ENCODE measurements around the gene LHFPL4. TPM values are rescaled to one million over a fixed set of nuclear protein-coding genes. Genes with fewer than 3 reads are reported as not detected.

The LHFPL4 gene
- total RNA-seq, 1 donor from 2014 or later: not detected

DNA sequence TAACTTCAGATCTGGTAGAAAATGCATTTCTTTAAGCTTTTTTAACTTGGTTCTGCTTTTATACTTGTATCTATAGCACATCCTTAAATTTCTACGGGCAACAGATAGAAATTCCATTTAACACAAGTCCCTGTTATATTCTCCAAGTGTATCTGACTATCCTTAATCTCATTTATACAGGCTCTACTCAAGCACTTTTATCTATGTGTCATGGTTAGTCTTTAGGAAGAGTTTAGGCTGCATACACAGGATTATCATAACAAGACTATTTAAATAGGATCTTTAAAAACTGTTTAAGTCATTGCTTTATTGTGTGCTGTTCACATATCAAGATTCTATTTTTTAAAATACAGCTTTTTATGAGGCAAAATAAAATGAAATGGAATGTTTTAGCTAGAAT is 103.5 kb downstream of the LHFPL4 start:
- intact Hi-C loops (cut with micrococcal nuclease): no loop called here
- peaks cover 74% of the 10 kb centered on the region for H3K36me3 Mint-ChIP-seq (ENCODE audit: low read depth)
- no peak for DNase-seq (ENCODE audit: low spot score)
- no peak overlapping the region for H3K27ac Mint-ChIP-seq
- no peak overlapping the region for H3K4me3 Mint-ChIP-seq (ENCODE audit: low read depth)
- H3K4me1 Mint-ChIP-seq (ENCODE audit: low read depth): peaks cover 33% of the 10 kb centered on the region
- H3K27me3 Mint-ChIP-seq (ENCODE audit: low read depth): no peaks in the 10 kb centered on the region
- no peaks in the 10 kb centered on the region for H3K9me3 Mint-ChIP-seq

DNA sequence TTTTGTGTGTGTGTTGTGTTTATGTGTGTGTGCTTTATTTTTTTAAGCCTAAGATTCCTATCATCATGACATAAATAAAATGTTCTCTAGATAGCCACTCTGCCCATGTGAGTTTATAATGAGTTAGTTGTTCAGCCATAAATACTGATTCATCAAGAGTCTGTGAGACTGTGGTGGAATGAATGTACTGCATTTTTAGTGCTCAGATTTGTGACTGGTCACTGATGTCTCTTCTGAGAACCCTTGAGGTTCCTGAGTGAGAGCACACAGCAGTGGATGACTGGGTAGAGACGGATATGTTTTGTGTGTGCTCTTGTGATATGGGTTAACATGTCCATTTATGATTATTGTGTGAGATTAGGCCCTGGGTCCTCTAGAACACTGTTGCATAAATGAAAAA is 105.0 kb downstream of the LHFPL4 start:
- peaks cover 37% of the 10 kb centered on the region for H3K4me1 Mint-ChIP-seq (ENCODE audit: low read depth)
- H3K9me3 Mint-ChIP-seq: no peaks in the 10 kb centered on the region
- no peak overlapping the region for H3K4me3 Mint-ChIP-seq (ENCODE audit: low read depth)
- intact Hi-C loops (cut with micrococcal nuclease): no loop called here
- peaks cover 79% of the 10 kb centered on the region for H3K36me3 Mint-ChIP-seq (ENCODE audit: low read depth)
- H3K27me3 Mint-ChIP-seq (ENCODE audit: low read depth): no peaks in the 10 kb centered on the region
- no peak for DNase-seq (ENCODE audit: low spot score)
- no peak overlapping the region for H3K27ac Mint-ChIP-seq

Other genes with a start within 250 kb of the LHFPL4 start
- gene THUMPD3, start 190.8 kb downstream of the LHFPL4 start, total RNA-seq: 56.5 and 57.7 TPM in 2 replicates
- gene SETD5, start 156.2 kb downstream of the LHFPL4 start, total RNA-seq: 146 and 148 TPM in 2 replicates
- 39.2 and 41.7 TPM in 2 replicates for gene MTMR14, start 95.7 kb upstream of the LHFPL4 start, total RNA-seq
- gene CPNE9, start 150.0 kb upstream of the LHFPL4 start, total RNA-seq: 0.50 TPM in 1 of 2 replicates, not detected in the other
- gene BRPF1, start 177.9 kb upstream of the LHFPL4 start, total RNA-seq: 34.2 and 35.8 TPM in 2 replicates
- 33.0 and 38.4 TPM in 2 replicates for gene OGG1, start 196.1 kb upstream of the LHFPL4 start, total RNA-seq
- gene CAMK1, start 216.1 kb upstream of the LHFPL4 start, total RNA-seq: 113 and 116 TPM in 2 replicates
- 86.6 and 89.2 TPM in 2 replicates for gene TADA3, start 238.7 kb upstream of the LHFPL4 start, total RNA-seq
- gene ARPC4, start 239.3 kb upstream of the LHFPL4 start, total RNA-seq: 253 and 268 TPM in 2 replicates

Data from activated T-helper 2 cell treated with anti-CD3 and anti-CD28 coated beads, Interferon-gamma antibody, Interleukin-2, Interleukin-4, amounts not matched to agents 10 μg/mL and 5 μg/mL and 100 μg/mL, durations not matched to agents 14 hours and 24 hours and 36 hours (primary cell).